Prostate gland (tissue), 2 donors: ENCODE data around the gene PEF1. TPM values are rescaled to one million over a fixed set of nuclear protein-coding genes. Genes with fewer than 3 reads are reported as not detected.

Experiments
- DNase-seq: peaks from one replicate; pipeline ENCODE4 v3.0.0-alpha.2; 2019; ENCODE audit warnings: low spot score
- H3K27ac ChIP-seq, 2 donors: fragments of 200-600 bp; sonication (generic); 2 replicates each; pipeline ENCODE4 v1.5.1; 2017 to 2019
- H3K27me3 ChIP-seq: fragments of 200-600 bp; sonication (generic); replicated peaks from 2 replicates; pipeline ENCODE4 v1.5.1; 2019; ENCODE audit not compliant: insufficient read depth
- H3K36me3 ChIP-seq, 2 donors: fragments of 200-600 bp; sonication (generic); 1 replicate in 1 of 2; 2 replicates in 1 of 2; pipeline versions ENCODE4 v1.5.1 to v1.8.1; 2017 to 2019
- H3K4me1 ChIP-seq: fragments of 200-600 bp; sonication (generic); replicated peaks from 2 replicates; pipeline ENCODE4 v1.5.1; 2019
- H3K4me3 ChIP-seq, 2 donors: fragments of 200-600 bp; sonication (generic); 2 replicates each; pipeline ENCODE4 v1.5.1; 2017 to 2019
- H3K9me3 ChIP-seq: fragments of 200-600 bp; sonication (generic); 2 replicates; pipeline ENCODE4 v1.5.1; 2017
- POLR2A ChIP-seq: fragments of 450-650 bp; IDR thresholded peaks from one replicate; pipeline ENCODE4 v1.6.1; 2016; ENCODE audit warnings: antibody characterized with exemption, mild to moderate bottlenecking
- POLR2AphosphoS5 ChIP-seq: sonication (generic); formaldehyde crosslinking; IDR thresholded peaks from one replicate; pipeline ENCODE4 v1.6.1; 2017; ENCODE audit warnings: antibody characterized with exemption
- WGBS: methylation state at CpG from one replicate; pipeline ENCODE4 v1.1.5; 2018; 5-methylcytosine and 5-hydroxymethylcytosine counted together
- intact Hi-C: fragments of 100-400 bp; cut with DNase I; formaldehyde crosslinking; loops from one replicate; pipeline ENCODE4 v1.14.2; 2022
- total RNA-seq, 2 donors: library from RNA; depleted of rRNA; stranded (reverse); fragments of >200 nt; gene quantifications; one replicate each; pipeline ENCODE4 v1.1.0, GENCODE V29; 2016
- TF ChIP-seq, protein P1 (sequence below), 4 experiments: fragments of 200-600 bp in 2 of 4; fragments of 450-650 bp in 2 of 4; sonication (generic) in 2 of 4; IDR thresholded peaks; 1 replicate in 3 of 4; 2 replicates in 1 of 4; pipeline ENCODE4 v1.5.1; 2016 to 2019; ENCODE audit warnings: antibody characterized with exemption in 4 of 4, mild to moderate bottlenecking in 2 of 4, moderate library complexity in 2 of 4

Gene PEF1
- total RNA-seq, 2 donors from 2014 or later, result 83.1 to 99.5 TPM

DNA sequence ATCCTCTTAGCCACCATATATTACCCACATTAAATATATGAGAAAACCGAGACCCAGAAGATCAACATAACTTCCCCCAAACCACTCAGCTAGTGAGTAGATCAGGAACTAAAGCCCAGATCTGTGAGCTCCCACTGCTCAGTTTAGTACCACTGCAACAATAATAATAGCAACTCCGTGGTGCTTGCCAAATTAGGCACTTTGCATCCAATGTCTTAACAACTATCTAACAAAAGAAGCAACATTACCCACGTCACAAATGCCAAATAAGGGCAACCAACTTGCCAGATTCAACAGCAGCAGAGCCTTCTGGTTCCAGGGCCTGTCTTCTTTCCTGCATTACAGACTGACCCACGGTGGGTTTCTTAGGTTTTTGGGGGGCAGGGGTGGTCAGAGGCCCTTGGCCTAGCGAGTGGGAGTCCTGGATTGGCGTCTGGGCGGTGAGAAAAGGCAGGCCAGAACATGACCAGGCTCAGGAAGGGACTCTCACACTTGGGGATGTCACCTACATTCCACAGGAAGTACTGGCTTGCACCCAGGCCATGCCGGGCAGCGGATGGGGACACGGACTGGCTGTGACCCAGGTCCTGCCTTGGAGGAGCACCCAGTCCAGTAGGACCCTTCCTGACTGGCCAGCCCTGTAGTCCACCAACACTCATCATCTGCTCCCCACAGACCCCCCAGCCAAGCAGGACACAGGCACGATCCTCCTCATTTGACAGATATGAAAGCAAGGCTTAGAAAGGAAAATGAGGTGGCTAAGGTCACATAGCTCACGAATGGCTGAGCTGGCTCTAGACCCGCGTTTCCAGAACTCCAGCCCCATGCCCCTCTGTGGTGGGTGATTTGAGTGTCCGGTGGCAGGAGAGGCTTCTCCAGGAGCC, 22.6 kb downstream of the PEF1 start:
- DNase-seq, result no peak

DNA sequence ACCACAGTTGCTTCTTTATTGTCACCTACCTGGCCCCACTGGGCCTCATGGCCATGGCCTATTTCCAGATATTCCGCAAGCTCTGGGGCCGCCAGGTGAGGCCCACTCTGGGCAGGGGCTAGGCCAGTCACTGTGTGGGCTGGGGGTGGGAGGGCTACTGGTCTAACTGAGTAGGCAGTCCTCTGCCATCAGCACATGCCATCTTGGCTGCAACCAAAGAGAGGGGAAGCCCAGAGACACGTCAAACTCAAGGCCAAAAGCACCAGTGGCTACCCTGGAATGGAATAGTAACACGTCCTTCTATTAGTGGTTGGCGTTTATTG, 23.2 kb downstream of the PEF1 start:
- intact Hi-C loops, result no loop called here
- TF ChIP-seq POLR2AphosphoS5 (no peak), POLR2A (no peak)
- TF ChIP-seq, protein P1, sequence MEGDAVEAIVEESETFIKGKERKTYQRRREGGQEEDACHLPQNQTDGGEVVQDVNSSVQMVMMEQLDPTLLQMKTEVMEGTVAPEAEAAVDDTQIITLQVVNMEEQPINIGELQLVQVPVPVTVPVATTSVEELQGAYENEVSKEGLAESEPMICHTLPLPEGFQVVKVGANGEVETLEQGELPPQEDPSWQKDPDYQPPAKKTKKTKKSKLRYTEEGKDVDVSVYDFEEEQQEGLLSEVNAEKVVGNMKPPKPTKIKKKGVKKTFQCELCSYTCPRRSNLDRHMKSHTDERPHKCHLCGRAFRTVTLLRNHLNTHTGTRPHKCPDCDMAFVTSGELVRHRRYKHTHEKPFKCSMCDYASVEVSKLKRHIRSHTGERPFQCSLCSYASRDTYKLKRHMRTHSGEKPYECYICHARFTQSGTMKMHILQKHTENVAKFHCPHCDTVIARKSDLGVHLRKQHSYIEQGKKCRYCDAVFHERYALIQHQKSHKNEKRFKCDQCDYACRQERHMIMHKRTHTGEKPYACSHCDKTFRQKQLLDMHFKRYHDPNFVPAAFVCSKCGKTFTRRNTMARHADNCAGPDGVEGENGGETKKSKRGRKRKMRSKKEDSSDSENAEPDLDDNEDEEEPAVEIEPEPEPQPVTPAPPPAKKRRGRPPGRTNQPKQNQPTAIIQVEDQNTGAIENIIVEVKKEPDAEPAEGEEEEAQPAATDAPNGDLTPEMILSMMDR (IDR thresholded peaks at IDR 0.05), result no peak
- DNase-seq, result no peak
- WGBS, result 93% methylated on average over 5 of the region's 5 CpGs
- no peaks in the 10 kb centered on the region for H3K9me3 ChIP-seq
- H3K27ac ChIP-seq, result no peak overlapping the region
- H3K4me3 ChIP-seq, result no peak overlapping the region
- H3K4me1 ChIP-seq, result no peaks in the 10 kb centered on the region
- peaks cover 4% of the 10 kb centered on the region for H3K27me3 ChIP-seq
- no peaks in the 10 kb centered on the region for H3K36me3 ChIP-seq

More for the DNA sequence above, 22.6 kb downstream of the PEF1 start:
- Histone ChIP-seq H3K9me3 (no peaks in the 10 kb centered on the region), H3K4me3 (no peak overlapping the region), H3K27ac (no peak overlapping the region), H3K27me3 (peaks cover 4% of the 10 kb centered on the region), H3K36me3 (no peaks in the 10 kb centered on the region), H3K4me1 (no peaks in the 10 kb centered on the region)
- intact Hi-C loops, result no loop called here
- WGBS, result 64% methylated on average over 15 of the region's 15 CpGs
- no peak for TF ChIP-seq POLR2A

DNA sequence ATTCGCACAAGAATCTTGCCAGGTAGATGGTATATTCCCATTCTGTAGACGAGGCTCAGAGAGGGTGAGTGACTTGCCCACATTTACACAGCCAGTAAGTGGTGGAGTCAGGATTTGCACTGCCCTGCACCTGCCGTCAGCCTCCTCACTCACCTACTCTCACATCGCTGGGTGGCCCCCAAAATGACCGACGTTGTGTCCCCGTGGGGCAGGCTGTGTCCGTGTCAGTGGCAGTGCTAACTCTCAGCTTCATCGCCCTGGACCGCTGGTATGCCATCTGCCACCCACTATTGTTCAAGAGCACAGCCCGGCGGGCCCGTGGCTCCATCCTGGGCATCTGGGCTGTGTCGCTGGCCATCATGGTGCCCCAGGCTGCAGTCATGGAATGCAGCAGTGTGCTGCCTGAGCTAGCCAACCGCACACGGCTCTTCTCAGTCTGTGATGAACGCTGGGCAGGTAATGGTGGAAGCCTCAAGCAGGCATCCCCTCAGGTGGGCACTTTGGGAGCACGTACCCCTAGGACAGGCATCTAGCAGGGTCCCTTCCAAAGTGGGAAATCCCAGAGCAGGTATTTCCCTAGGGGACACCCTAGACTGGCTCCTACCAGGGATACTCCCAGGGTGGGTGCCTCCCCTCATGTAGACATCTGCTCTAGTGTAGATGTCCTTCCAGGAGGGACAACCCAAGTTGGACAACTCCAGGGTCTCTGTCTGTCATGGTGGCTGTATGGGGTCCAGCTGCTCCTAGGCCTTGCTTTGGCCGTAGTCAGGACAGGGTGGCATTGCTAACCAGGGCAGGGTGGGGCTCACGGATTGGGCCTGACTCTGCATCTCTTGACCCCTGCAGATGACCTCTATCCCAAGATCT, 23.8 kb downstream of the PEF1 start:
- Histone ChIP-seq H3K36me3 (no peaks in the 10 kb centered on the region), H3K4me1 (no peaks in the 10 kb centered on the region), H3K9me3 (no peaks in the 10 kb centered on the region), H3K4me3 (no peak overlapping the region), H3K27me3 (peaks cover 4% of the 10 kb centered on the region), H3K27ac (no peak overlapping the region)
- TF ChIP-seq, protein P1 (IDR thresholded peaks at IDR 0.05), result no peak
- TF ChIP-seq POLR2AphosphoS5 (no peak), POLR2A (no peak)
- WGBS, result 97% methylated on average over 15 of the region's 20 CpGs
- DNase-seq, result no peak
- intact Hi-C loops, result no loop called here

DNA sequence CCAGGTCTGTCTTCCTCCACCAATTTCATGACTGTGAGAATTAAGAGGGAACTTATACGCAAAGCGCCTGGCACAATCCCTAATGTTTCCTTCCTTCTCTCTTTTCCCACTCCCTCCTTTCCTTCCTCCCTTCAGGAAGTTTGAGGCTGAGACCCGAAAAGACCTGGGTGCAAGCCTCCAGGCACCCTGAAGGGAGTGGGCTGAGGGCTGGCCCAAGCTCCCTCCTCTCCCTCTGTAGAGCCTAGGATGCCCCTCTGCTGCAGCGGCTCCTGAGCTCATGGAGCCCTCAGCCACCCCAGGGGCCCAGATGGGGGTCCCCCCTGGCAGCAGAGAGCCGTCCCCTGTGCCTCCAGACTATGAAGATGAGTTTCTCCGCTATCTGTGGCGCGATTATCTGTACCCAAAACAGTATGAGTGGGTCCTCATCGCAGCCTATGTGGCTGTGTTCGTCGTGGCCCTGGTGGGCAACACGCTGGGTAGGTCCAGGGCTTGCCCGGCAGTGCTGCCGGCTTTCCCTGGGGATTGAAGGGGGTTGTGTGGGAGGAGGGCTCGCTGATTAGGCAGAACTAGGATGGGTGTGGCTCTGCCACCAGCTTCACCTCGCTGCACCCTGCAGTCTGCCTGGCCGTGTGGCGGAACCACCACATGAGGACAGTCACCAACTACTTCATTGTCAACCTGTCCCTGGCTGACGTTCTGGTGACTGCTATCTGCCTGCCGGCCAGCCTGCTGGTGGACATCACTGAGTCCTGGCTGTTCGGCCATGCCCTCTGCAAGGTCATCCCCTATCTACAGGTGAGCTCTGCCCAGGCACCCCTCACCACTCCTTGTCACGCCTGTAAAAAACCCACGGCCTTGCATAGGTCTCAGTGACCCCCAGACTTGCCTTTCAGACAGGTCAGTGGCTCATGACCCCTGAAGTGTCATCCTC, 25.5 kb downstream of the PEF1 start:
- intact Hi-C loops, result no loop called here
- DNase-seq, result no peak
- Histone ChIP-seq H3K4me1 (no peaks in the 10 kb centered on the region), H3K36me3 (no peaks in the 10 kb centered on the region), H3K9me3 (no peaks in the 10 kb centered on the region), H3K4me3 (no peak overlapping the region), H3K27me3 (peaks cover 4% of the 10 kb centered on the region), H3K27ac (no peak overlapping the region)
- 84% methylated on average over 23 of the region's 23 CpGs for WGBS
- TF ChIP-seq POLR2A (no peak), POLR2AphosphoS5 (no peak)
- TF ChIP-seq, protein P1 (IDR thresholded peaks at IDR 0.05), result no peak
